GM18508 (cell line): ENCODE data around the gene TPRG1L.
"Not testable (repeated sequence)": the region's sequence is repeated elsewhere in the genome, so short reads cannot be mapped to it uniquely, and the experiment has no call there.

Experiments
- ATAC-seq: cut with Tn5 transposase; IDR thresholded peaks from one replicate; pipeline ENCODE4 v1.9.1; 2021; ENCODE audit warnings: moderate number of reproducible peaks; ENCODE audit not compliant: insufficient read depth, unreplicated experiment

The TPRG1L gene

GRCh38 chr1:3624200-3625136, at the start of gene TPRG1L:
TPRG1L (plus strand) TSS chr1:3625015; CDS start chr1:3625073, 58 bp downstream.
- peak; percentile 76 for ATAC-seq

- not testable (repeated sequence) for ATAC-seq
Measured at GRCh38 chr1:3575515-3575914, 49.3 kb upstream of the TPRG1L start.

GRCh38 chr1:3575993-3576392, 48.8 kb upstream of the TPRG1L start:
- ATAC-seq: no peak

- ATAC-seq: no peak
Measured at GRCh38 chr1:3577300-3577699, 47.5 kb upstream of the TPRG1L start.

- no peak for ATAC-seq
Measured at GRCh38 chr1:3577711-3578432, 46.9 kb upstream of the TPRG1L start.

- ATAC-seq: no peak
Measured at GRCh38 chr1:3578433-3578805, 46.4 kb upstream of the TPRG1L start.

- ATAC-seq: no peak
Measured at GRCh38 chr1:3578906-3579305, 45.9 kb upstream of the TPRG1L start.

GRCh38 chr1:3579626-3580025, 45.2 kb upstream of the TPRG1L start:
- no peak for ATAC-seq

GRCh38 chr1:3580231-3580630, 44.6 kb upstream of the TPRG1L start:
- no peak for ATAC-seq

GRCh38 chr1:3581296-3582036, 43.3 kb upstream of the TPRG1L start:
- no peak for ATAC-seq

GRCh38 chr1:3583751-3584150, 41.1 kb upstream of the TPRG1L start:
- ATAC-seq: not testable (repeated sequence)

- no peak for ATAC-seq
Measured at GRCh38 chr1:3584915-3585314, 39.9 kb upstream of the TPRG1L start.

- not testable (repeated sequence) for ATAC-seq
Measured at GRCh38 chr1:3585353-3585868, 39.4 kb upstream of the TPRG1L start.

GRCh38 chr1:3585940-3586568, 38.8 kb upstream of the TPRG1L start:
- ATAC-seq: no peak

GRCh38 chr1:3586986-3587759, 37.6 kb upstream of the TPRG1L start:
- ATAC-seq: no peak

GRCh38 chr1:3588395-3588794, 36.4 kb upstream of the TPRG1L start:
- ATAC-seq: no peak

- ATAC-seq: no peak
Measured at GRCh38 chr1:3590139-3590763, 34.6 kb upstream of the TPRG1L start.

- ATAC-seq: no peak
Measured at GRCh38 chr1:3590951-3591865, 33.6 kb upstream of the TPRG1L start.
